ENCODE results near the gene NQO1.

NQO1 gene

GRCh38 chr16:69717066-69717465, 9.3 kb downstream of the NQO1 start:
- H3K9me2 ChIP-seq (replicated peaks; ENCODE audit: low read depth, low read length), result no peaks in the 10 kb centered on the region
- H4K20me1 ChIP-seq (ENCODE audit: insufficient read depth, low read length, poor library complexity, severe bottlenecking), result no peaks in the 10 kb centered on the region
- no peak overlapping the region for H3K4me2 ChIP-seq (ENCODE audit: low read depth, low read length, poor library complexity, severe bottlenecking)
- H3K79me2 ChIP-seq (ENCODE audit: insufficient read depth, low read length), result no peaks in the 10 kb centered on the region
- no peak overlapping the region for H3K4me3 ChIP-seq (ENCODE audit: low read length, poor library complexity, severe bottlenecking)
- no peaks in the 10 kb centered on the region for H3K9me3 ChIP-seq (ENCODE audit: insufficient read depth, low read depth, low read length)
- no peak overlapping the region for H3K9ac ChIP-seq (ENCODE audit: low read depth, low read length, poor library complexity, severe bottlenecking)
- no peaks in the 10 kb centered on the region for H3F3A ChIP-seq (ENCODE audit: low read depth)
- no peaks in the 10 kb centered on the region for H3K27me3 ChIP-seq (ENCODE audit: insufficient read depth, low read length, poor library complexity, severe bottlenecking)
- no peak overlapping the region for H2AFZ ChIP-seq (ENCODE audit: low read length)
- no peaks in the 10 kb centered on the region for H3K4me1 ChIP-seq (ENCODE audit: insufficient read depth, low read length, poor library complexity, severe bottlenecking)
- no peak for TF ChIP-seq CTCF (conservative IDR thresholded peaks at IDR 0.05; ENCODE audit: low read length)
- no peak for TF ChIP-seq EZH2phosphoT487 (IDR thresholded peaks at IDR 0.05; ENCODE audit: borderline replicate concordance)
- no peaks in the 10 kb centered on the region for H3K36me3 ChIP-seq (ENCODE audit: insufficient read depth, low read length)

- Histone ChIP-seq H3K4me1 (ENCODE audit: insufficient read depth, low read length, poor library complexity, severe bottlenecking) (no peaks in the 10 kb centered on the region), H3K9ac (ENCODE audit: low read depth, low read length, poor library complexity, severe bottlenecking) (no peak overlapping the region), H3F3A (ENCODE audit: low read depth) (no peaks in the 10 kb centered on the region), H3K9me2 (replicated peaks; ENCODE audit: low read depth, low read length) (no peaks in the 10 kb centered on the region), H2AFZ (ENCODE audit: low read length) (no peak overlapping the region), H3K9me3 (ENCODE audit: insufficient read depth, low read depth, low read length) (no peaks in the 10 kb centered on the region), H3K79me2 (ENCODE audit: insufficient read depth, low read length) (no peaks in the 10 kb centered on the region), H4K20me1 (ENCODE audit: insufficient read depth, low read length, poor library complexity, severe bottlenecking) (no peaks in the 10 kb centered on the region), H3K36me3 (ENCODE audit: insufficient read depth, low read length) (no peaks in the 10 kb centered on the region), H3K4me2 (ENCODE audit: low read depth, low read length, poor library complexity, severe bottlenecking) (no peak overlapping the region), H3K4me3 (ENCODE audit: low read length, poor library complexity, severe bottlenecking) (no peak overlapping the region), H3K27me3 (ENCODE audit: insufficient read depth, low read length, poor library complexity, severe bottlenecking) (no peaks in the 10 kb centered on the region)
- no peak for TF ChIP-seq CTCF (conservative IDR thresholded peaks at IDR 0.05; ENCODE audit: low read length)
- TF ChIP-seq EZH2phosphoT487 (IDR thresholded peaks at IDR 0.05; ENCODE audit: borderline replicate concordance), result no peak
These were observed 13.3 kb downstream of the NQO1 start for GRCh38 chr16:69712914-69713581.

- Histone ChIP-seq H3K4me3 (ENCODE audit: low read length, poor library complexity, severe bottlenecking) (no peak overlapping the region), H3F3A (ENCODE audit: low read depth) (no peaks in the 10 kb centered on the region), H3K4me1 (ENCODE audit: insufficient read depth, low read length, poor library complexity, severe bottlenecking) (no peaks in the 10 kb centered on the region), H4K20me1 (ENCODE audit: insufficient read depth, low read length, poor library complexity, severe bottlenecking) (no peaks in the 10 kb centered on the region), H3K9ac (ENCODE audit: low read depth, low read length, poor library complexity, severe bottlenecking) (no peak overlapping the region), H3K79me2 (ENCODE audit: insufficient read depth, low read length) (no peaks in the 10 kb centered on the region), H3K9me3 (ENCODE audit: insufficient read depth, low read depth, low read length) (no peaks in the 10 kb centered on the region), H2AFZ (ENCODE audit: low read length) (no peak overlapping the region), H3K36me3 (ENCODE audit: insufficient read depth, low read length) (no peaks in the 10 kb centered on the region), H3K4me2 (ENCODE audit: low read depth, low read length, poor library complexity, severe bottlenecking) (no peak overlapping the region), H3K9me2 (replicated peaks; ENCODE audit: low read depth, low read length) (no peaks in the 10 kb centered on the region), H3K27me3 (ENCODE audit: insufficient read depth, low read length, poor library complexity, severe bottlenecking) (no peaks in the 10 kb centered on the region)
- TF ChIP-seq CTCF (conservative IDR thresholded peaks at IDR 0.05; ENCODE audit: low read length), result no peak
- TF ChIP-seq EZH2phosphoT487 (IDR thresholded peaks at IDR 0.05; ENCODE audit: borderline replicate concordance), result no peak
These were observed 14.1 kb downstream of the NQO1 start for GRCh38 chr16:69712277-69712676.
